ACHN (cell line): ENCODE results near the gene CA12.
"Not testable (repeated sequence)": the region's sequence is repeated elsewhere in the genome, so short reads cannot be mapped to it uniquely, and the experiment has no call there.

ENCODE experiments used
- DNase-seq: peaks from one replicate; pipeline ENCODE4 v3.0.0-alpha.2; 2015
- in situ Hi-C: cut with HindIII; loops from 2 replicates; pipeline ENCODE4 v1.10.0; 2017; ENCODE audit warnings: low sequenced_read_pairs, low pct_ligation_motif_present, low pct_unique_long_range_greater_than_20kb

The CA12 gene

DNA sequence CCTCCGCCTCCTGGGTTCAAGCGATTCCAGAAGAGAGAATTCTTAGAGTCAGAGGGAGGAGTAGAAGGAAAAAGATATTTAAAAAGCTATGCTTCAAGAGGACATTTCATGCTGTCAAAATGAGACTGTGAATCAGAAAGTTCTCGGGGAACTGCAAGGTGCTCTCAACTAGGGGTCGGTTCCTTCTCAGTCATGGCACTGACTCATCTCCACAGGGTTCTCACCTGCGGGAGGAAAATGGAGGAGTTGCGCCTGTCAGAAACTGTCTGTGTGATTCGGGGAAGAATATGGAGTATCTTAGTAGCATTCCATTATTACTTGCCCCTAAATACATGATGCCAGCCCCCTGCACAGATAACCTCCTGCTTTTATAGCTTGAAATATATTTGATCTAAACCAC is 56.9 kb downstream of the CA12 start:
- in situ Hi-C loops = no loop called here
- DNase-seq = no peak

- in situ Hi-C loops = no loop called here
- no peak for DNase-seq
Measured at GRCh38 chr15:63323798-63324563, 57.7 kb downstream of the CA12 start.

DNA sequence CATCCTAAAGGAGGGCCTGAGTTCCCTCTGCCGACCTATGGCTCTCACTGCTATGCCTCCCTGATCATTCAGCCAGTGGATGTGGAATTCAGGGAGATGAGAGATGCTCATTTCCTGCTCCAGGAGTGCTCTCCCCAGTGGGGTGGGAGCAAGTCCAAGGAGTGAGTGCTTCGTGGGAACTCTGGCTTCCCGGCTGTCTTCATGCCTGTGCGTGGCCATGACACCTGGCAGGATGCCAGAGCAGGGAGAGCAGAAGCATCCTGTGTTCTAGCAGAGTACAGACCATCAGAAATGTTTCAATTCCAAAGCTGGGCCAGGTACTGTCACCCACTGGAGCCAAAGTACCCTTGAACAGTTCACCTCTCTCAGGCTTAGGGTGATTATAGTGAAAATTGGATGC is 59.1 kb downstream of the CA12 start:
- no peak for DNase-seq
- in situ Hi-C loops = no loop called here

DNA sequence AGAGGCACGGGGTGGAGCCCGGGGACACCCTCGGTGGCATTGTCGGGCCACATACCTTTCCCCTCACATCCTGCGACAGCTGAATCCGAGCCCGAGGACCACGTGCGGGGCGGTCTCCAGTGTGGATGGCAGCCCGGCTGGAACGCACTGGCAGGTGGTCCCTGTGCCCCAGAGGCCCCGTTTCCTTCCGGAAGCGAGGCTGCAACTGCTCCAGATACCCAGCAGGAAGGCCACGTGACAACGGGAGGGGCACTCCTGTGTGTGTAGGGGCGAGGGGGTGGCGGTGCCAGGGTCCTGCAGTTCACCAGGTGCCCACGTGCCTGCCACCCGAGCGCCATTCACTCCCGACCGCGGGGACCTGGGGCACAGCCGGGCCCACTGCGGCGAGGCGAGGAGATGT is 60.2 kb downstream of the CA12 start:
- in situ Hi-C loops = no loop called here
- no peak for DNase-seq

- in situ Hi-C loops = not testable (repeated sequence)
Measured at GRCh38 chr15:63320981-63321380, 60.7 kb downstream of the CA12 start.

DNA sequence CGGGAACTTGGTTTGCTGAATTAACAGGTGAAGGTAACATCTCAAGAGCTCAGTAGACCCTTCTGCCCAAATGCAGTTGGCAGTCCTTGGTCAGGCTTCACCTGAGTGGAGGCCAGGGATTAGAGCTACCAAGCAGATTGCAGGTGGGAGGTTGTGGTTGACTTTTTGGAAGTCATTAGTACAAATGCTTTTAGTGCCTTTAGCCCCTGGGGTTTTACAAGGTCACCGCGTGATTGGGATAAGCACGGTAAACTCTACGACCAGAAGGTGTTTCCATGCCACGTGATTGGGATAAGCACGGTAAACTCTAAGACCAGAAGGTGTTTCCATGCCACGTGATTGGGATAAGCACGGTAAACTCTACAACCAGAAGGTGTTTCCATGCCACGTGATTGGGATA is 61.2 kb downstream of the CA12 start:
- in situ Hi-C loops, DNase-seq: not testable (repeated sequence)

More at GRCh38 chr15:63320981-63321380, 60.7 kb downstream of the CA12 start:
- DNase-seq = not testable (repeated sequence)

DNA sequence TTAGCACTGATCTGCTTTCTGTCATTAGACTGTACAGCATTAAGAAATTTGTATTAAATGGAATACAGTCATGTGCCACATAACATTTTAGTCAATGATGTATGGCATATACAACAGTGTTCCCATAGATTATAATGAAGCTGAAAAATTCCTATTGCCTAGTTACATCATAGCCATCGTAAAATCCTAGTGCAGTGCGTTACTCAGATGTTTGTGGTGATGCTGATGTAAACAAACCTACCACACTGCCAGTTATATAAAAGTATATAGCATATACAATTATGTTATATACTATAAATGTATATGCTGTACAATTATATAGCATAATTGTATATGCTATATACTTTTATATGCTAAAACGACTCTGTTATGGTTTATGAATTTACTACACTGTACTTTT is 62.6 kb downstream of the CA12 start:
- DNase-seq = no peak
- in situ Hi-C loops = no loop called here

DNA sequence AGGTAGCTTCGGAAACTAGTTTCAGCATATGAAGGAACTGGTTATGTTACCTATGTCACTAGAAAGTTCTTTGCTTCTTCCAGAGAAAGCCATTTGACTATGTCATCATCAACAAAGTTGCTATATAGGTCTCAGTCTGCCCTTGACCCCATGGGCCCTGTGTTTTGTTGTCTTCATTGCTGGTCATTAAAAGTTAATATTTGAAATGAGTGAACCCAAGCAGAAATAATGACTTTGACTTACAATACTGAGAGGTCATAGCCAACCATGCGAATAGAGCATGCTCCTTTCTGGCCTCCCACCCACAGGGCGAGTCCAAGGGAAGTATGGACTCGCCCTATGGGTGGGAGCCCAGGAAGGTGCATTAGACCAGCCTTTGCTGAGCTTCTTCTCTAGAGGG is 63.3 kb downstream of the CA12 start:
- in situ Hi-C loops = no loop called here
- DNase-seq = no peak

- no peak for DNase-seq
- in situ Hi-C loops = no loop called here
Measured at GRCh38 chr15:63314409-63314808, 67.2 kb downstream of the CA12 start.

GRCh38 chr15:63313825-63314224 is 67.8 kb downstream of the CA12 start:
- in situ Hi-C loops = no loop called here
- no peak for DNase-seq

GRCh38 chr15:63312286-63312685 is 69.4 kb downstream of the CA12 start:
- no peak for DNase-seq
- in situ Hi-C loops = no loop called here

- DNase-seq = no peak
- in situ Hi-C loops = no loop called here
Measured at GRCh38 chr15:63310646-63311045, 71.0 kb downstream of the CA12 start.

- in situ Hi-C loops = no loop called here
- no peak for DNase-seq
Measured at GRCh38 chr15:63308947-63309346, 72.7 kb downstream of the CA12 start.

DNA sequence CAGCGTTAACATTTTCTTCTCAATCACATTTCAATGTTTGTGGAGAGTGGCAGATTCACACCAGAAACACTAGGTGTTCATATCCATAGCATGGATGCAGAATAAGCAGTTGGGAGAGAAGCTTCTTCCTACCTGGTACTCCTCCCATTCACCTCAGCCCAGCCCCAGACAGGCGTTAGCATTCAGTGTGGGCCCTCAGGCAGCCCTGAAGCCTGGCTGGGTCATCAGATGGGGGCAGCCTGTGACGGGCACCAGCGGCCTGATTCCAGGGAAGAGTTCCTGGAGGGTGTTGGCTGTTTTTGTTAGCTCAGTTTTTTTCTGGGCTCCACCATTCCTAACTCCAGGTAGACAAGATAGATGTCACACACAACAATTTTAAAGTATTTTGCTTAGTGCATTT is 73.2 kb downstream of the CA12 start:
- in situ Hi-C loops = no loop called here
- DNase-seq = no peak

DNA sequence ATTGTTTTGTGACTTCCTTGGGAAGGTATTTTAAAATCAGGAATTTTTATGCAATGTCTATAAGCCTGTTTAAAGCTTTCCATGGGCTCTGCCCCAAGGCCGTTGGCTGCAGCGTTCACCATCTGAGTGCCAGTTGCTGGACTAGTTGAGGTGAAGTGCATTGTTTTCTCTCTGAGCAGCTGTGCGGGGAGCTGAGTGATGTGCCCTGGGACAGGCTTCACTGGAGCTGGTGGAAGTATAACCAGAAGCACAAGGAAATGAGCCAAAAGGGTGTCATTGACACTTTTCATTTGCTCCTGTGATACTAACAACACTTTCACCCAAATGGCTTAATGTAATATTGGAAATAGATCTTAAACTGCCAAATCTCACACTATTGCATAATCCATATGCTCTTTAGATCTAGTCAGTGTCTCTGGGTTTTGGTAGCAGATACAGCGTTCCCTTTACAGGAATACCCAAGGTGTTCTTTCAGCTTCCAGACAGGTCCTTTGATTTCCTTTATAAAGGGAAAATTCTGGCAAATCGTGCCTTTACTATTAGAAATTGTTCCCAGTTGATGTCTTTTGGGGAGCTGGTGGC is 75.1 kb downstream of the CA12 start:
- in situ Hi-C loops = no loop called here

DNA sequence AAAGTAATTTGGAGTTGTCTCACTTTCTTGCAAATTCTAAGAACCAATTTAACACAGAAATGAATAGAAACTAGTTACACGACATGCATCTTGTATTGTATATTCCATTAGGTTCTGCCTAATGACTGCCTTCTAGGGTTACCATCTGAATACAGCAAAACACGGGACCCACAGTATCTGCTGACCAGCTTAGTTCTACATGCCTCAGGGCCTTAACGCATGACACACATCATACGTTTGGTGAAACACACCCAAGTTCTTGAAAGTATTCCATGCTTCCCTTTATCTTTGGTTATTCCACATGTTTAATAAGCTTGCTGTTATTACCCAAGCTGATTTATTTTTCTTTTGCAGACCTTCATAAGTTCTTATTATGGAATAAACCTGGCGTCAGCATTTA is 76.4 kb downstream of the CA12 start:
- in situ Hi-C loops = no loop called here
- no peak for DNase-seq

More for the DNA sequence above, 75.1 kb downstream of the CA12 start:
- DNase-seq = peak; percentile 37

DNA sequence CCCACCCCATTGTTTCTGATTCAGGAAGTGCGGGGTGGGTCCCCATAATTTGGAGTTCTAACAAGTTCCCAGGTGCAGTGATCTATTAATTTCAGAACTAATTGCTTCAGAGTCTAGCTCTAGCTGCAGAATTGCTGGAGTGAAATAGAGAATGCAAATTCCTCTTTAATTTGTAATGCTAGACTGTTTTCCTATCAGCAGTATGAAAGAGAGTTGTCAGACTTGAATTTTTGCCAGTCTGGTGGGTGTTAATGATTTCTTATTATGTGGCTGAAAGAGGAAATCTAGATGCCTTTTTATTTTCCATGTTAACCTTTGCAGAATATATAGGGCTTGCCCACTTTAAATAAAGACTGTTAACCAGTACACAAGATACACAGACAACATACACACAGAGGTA is 80.6 kb downstream of the CA12 start:
- no peak for DNase-seq
- in situ Hi-C loops = no loop called here

DNA sequence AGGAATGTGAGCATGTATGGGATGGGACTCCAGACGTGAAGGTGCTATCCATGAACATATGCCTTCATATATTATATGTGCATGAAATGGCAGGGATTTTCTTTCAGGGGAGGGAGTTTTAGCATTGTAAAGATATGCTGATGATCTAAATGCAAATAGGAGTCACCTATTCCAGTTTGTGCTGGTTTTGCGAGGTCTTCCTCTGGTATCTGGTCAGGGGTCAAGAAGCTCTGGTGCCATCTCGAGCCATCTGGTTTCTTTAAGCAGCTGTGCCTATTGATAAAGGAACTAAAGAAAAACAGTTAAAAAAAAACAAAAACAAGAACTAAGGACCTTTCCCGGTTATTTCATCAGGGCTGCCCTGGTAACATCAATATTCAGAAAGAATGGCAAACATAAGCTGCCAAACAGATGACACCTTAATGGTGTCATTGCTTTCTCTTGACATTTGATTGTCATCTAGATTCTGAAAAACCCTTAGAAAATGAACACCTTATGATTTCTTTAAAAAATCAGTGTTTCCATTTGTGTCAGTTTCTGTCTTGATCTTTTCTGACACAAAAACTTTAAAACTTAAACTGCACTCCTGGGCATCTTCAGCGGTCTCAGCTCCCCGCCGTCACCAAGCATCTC is 81.6 kb downstream of the CA12 start:
- in situ Hi-C loops = no loop called here

DNA sequence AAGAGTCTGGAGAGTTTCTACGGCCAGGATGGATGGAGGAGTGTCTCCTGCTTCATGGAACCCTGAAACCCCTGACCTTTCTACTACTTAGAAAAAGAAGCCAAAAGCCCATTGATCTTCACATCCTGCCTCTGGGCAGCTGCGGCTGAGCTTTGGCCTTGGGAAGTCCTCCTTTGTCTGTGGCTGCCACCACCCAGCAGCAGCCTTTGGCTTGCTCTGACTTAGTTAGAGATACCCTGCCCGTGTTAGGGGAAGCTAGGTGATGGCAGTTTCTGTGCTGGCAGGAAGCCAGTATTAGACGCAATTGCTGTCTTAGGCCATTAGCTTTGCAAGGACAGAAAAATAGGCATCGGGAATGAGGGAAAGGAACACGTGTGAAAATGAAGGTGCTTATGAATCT is 85.5 kb downstream of the CA12 start:
- DNase-seq = no peak
- in situ Hi-C loops = no loop called here

More for the DNA sequence above, 81.6 kb downstream of the CA12 start:
- no peak for DNase-seq

DNA sequence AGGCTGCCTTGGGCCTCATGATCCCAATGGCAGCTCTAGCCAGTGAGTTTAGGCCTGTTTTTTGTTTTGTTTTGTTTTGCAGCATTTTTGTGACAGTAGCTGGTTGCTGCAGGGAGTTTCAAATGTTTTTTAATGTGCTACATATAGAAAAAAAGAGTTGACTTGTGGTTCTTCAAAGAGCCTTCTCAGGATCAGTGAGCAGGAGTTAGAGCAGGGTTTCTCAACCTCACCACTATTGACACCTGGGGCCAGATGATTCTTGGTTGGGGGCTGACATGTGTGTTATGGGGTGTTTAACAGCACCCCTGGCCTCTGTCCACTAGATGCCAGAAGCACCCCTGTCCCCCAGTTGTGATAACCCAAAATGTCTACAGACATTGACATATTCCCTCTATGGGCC is 86.3 kb downstream of the CA12 start:
- in situ Hi-C loops = no loop called here
- DNase-seq = no peak
